Right renal pelvis (tissue), 4 donors: ENCODE results near the gene OR10G2. TPM values are rescaled to one million over a fixed set of nuclear protein-coding genes. Genes with fewer than 3 reads are reported as not detected.

Experiments used
- DNase-seq, 4 donors: peaks; one replicate each; pipeline ENCODE4 v3.0.0-alpha.2; 2013; ENCODE audit warnings: low read depth in 4 of 4, low spot score in 3 of 4, missing footprints in 1 of 4
- polyA plus RNA-seq, 4 donors: library from polyadenylated mRNA; unstranded; fragments of 120-200 nt; gene quantifications; one replicate each; pipeline ENCODE4 v1.2.1, GENCODE V29; 2013; ENCODE audit not compliant: insufficient read length in 4 of 4

OR10G2 gene
- polyA plus RNA-seq, 4 donors: not detected

DNA sequence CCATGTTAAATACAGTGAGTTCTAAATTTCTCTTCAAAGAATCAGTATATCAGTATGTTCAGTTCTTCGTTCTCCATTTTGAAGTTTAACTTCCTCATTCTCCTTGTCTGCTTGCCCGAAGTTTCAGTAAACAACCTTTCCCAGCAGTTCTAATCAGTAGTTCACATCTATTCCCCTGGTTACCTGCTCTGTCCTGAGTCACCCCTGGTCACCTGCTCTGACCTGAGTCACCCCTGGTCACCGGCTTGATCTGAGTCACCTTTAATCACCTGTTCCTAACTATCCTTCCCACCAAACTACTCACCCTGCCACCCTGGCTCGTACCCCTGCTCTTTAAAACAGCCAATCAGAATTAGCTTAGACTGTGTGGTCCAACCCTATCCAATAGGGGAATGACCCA, 45.4 kb downstream of the OR10G2 start:
- no peak for DNase-seq

Other genes with a start within 250 kb of the OR10G2 start
- gene CHD8, start 178.8 kb downstream of the OR10G2 start, polyA plus RNA-seq: 10 to 100 TPM; 67.5 to 72.3 (median 70.4) TPM
- gene RAB2B, start 158.0 kb downstream of the OR10G2 start, polyA plus RNA-seq: 10 to 100 TPM; 33.7 to 42.8 (median 39.3) TPM
- gene TOX4, start 157.7 kb downstream of the OR10G2 start, polyA plus RNA-seq: 10 to 100 TPM; 61.6 to 68.8 (median 64.9) TPM
- 10 to 100 TPM; 80.2 to 94.3 (median 90.1) TPM for gene METTL3, start 123.6 kb downstream of the OR10G2 start, polyA plus RNA-seq
- 10 to 100 TPM; 55.9 to 62.4 (median 61.2) TPM for gene SALL2, start 108.6 kb downstream of the OR10G2 start, polyA plus RNA-seq
- gene OR10G3, start 54.9 kb downstream of the OR10G2 start, polyA plus RNA-seq: not detected
- gene OR4E2, start 18.9 kb upstream of the OR10G2 start, polyA plus RNA-seq: under 1 TPM in 1 of 4 donors, not detected in 3; 0.03 TPM
- under 1 TPM in 1 of 4 donors, not detected in 3; 0.05 TPM for gene OR4E1, start 38.9 kb upstream of the OR10G2 start, polyA plus RNA-seq